ENCODE data around the gene FER.
"Not testable (repeated sequence)": the region's sequence is repeated elsewhere in the genome, so short reads cannot be mapped to it uniquely, and the experiment has no call there.

FER gene

GRCh38 chr5:108747774-108748400, at the start of gene FER:
Gene FER (plus strand): TSS chr5:108747897. CDS start chr5:108798183, 50,286 bp downstream.
- peak; percentile 75 for DNase-seq

DNA sequence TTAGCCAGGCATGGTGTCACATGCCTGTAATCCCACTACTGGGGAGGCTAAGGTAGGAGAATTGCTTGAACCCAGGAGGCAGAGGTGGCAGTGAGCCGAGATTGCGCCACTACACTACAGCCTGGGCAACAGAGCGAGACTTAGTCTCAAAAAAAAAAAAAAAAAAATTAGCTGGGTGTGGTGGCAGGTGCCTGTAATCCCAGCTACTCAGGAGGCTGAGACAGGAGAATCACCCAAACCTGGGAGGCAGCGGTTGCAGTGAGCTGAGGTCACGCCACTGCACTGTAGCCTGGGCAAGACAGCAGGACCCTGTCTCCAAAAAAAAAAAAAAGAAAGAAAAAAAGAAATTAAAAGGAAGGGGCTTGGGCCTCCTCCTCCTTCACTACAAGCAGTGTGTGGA, 47.3 kb upstream of the FER start:
- not testable (repeated sequence) for DNase-seq

DNA sequence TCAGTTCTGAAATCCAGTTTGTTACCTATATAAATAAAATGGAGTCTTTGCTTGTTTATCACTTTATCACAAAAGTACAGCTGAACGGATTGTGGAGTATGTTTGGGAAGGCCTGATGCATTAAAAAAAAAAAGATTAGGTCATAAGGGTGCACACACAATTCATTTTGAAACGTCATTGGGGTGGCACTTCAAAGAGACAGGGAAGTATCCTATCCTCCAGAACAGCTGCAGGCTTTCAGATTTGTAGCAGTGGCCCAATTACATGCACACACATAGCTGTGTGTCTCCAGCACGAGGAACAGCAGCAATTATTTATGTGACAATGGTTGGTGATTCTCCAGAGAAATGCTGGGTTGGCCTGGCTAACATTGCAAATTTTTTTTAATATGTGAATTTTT, 46.8 kb upstream of the FER start:
- no peak for DNase-seq

DNA sequence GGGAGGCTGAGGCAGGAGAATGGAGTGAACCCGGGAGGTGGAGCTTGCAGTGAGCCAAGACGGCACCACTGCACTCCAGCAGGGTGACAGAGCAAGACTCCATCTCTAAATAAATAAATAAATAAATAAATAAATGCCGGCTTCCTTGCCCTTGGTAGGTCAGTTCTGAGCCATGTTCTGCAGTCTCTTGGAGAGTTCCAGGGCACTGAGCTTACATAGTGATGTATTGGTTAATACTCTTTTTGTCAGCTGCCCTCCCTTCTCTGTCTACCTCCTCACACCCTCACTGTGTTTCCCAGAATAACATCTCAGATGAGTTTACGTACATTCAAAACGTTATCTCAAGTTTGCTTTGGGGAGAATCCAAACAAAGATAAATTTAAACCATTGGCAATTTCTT, 45.2 kb upstream of the FER start:
- DNase-seq, result no peak

GRCh38 chr5:108703313-108703712, 44.4 kb upstream of the FER start:
- no peak for DNase-seq

GRCh38 chr5:108707141-108707540, 40.6 kb upstream of the FER start:
- no peak for DNase-seq

DNA sequence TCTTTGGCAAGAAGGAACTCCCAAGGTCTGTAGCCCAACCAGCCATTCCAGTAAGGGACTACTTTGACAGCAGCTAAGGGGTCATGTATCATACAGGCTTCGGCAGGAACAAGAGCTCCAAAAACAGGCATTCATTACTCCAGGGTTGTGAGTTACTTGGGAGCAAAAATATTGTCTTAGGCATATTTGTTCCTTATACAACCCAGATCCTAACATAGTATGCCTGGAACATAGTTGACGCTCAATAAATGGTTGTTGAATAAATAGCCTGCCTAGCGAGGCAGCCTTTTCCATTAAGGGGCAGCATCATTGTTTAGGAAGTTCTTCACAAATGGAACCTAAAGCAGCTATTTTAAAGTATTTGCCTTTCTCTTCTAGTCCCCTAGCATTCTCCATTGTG, 35.8 kb upstream of the FER start:
- DNase-seq, result no peak

- no peak for DNase-seq
Measured at GRCh38 chr5:108715408-108715807, 32.3 kb upstream of the FER start.

DNA sequence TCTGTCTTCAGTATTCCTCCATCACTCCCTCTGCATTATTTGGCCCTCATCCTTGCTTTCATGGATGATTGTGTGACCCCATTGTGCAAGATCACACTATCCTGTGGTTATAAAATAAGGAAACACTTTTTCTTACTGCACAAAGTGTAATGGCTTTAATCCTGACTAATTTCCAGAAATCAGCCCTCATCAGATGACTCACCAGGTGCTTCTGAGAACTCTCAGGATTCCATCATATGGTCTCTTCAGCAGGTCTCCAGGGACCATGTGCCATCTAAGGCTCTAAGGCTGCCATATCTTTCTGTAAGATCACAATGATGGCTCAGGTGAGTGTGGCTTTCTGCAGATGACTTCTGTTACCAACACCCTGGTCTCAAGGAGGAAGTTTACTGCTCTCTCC, 27.3 kb upstream of the FER start:
- peak; percentile 50 for DNase-seq

GRCh38 chr5:108726446-108727235, 21.1 kb upstream of the FER start:
- DNase-seq, result no peak

- DNase-seq, result peak; percentile 19
Measured at GRCh38 chr5:108727236-108727650, 20.5 kb upstream of the FER start.

- peak; percentile 92 for DNase-seq
Measured at GRCh38 chr5:108727651-108728565, 19.8 kb upstream of the FER start.

DNA sequence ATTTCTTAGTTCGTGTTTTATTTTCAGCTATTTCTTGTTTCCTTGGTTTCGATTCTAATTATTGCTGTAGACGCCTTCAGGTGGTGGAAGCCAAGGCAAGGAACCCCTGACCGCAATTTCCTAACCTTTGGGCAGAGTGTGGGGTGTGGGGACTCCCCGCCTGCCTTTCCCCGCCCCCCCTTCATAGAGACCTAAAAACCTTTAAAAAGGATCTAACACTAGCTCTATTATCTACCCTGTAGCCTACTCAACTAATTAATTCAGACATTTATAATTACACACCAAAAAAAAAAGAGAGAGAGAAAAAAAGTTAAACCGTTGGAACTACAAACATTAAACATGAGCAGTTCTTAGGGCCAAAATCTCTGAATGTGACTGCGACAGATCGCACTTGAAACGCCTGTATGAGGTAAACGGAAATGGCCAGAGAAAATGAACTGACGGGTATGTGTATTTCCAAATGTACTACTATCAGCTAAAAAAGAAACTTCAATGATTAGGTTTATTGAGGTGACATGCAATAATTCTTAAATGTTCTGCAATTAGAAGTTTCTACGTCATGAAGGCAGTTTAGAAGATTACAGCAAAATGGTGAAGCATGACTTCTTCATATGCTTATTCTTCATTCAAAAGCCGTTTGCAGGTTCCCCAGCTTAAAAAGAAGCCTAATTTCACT, 19.0 kb upstream of the FER start:
- no peak for DNase-seq

GRCh38 chr5:108729242-108729615, 18.5 kb upstream of the FER start:
- no peak for DNase-seq

DNA sequence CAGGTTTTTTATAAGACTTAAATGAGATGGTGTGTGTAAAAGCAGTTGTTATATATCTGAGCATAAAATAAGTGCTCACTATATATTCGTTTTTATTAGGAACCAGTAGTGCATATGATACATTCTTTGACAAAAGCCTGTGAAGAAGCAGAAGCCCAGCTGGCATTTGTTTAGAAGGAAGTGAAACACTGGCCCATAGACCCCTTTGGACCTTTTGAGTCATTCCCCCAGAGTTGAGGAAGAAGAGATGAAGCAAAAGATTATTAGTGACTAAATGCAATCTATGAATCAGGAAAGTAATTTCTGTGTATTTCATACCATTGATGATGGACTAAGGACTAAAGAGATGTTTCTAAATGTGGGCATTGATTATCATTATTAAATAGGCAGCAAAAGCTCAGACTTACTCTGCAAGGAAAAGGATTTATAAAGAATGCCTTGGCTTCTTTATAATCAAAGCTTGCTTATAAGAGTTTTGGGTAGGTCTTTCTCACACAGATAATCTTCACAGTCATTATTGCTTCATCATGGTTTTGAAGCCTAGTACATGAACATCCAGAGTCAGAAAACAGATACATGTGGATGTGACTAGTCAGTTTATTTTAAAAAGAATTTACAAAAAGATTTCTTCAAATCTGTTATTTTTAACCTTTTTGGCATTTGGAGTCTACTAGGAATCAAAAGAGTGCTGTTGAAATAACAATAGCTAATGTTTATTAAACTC, 16.9 kb upstream of the FER start:
- no peak for DNase-seq

GRCh38 chr5:108735790-108736189, 11.9 kb upstream of the FER start:
- no peak for DNase-seq

DNA sequence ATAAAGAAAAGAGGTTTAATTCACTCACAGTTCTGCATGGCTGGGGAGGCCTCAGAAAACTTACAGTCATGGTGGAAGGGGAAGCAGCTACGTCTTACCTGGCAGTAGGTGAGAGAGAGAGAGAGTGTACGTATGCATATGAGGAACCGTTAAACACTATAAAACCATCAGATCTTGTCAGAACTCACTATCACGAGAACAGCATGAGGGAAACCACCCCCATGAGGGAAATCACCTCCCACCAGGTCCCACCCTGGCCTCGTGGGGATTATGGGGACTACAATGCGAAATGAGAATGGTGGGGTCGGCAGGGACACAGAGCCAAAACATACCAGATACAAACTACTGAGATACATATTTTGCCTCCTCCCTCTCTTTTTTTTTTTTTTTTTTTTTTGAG, 10.8 kb upstream of the FER start:
- DNase-seq, result no peak

DNA sequence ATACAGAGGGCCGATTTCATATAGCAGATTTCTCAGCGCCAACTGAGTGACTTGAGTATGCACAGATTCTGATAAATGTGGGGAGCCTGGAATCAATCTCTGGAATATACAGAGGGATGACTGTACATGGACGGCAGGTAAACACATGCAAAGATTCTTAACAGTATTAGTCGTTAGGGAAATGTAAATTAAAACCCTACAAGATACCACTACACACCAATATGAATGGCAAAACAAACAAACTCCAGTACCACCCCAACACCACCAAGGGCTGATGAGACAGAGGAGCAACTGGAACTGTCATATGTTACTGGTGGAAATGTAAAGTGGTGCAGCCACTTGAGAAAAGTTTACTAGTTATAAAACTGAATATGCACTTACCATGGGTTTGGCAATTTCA, 8.3 kb upstream of the FER start:
- no peak for DNase-seq

- DNase-seq, result no peak
Measured at GRCh38 chr5:108739906-108740305, 7.8 kb upstream of the FER start.

- peak; percentile 43 for DNase-seq
Measured at GRCh38 chr5:108743319-108743718, 4.4 kb upstream of the FER start.

GRCh38 chr5:108743846-108744245, 3.9 kb upstream of the FER start:
- no peak for DNase-seq

DNA sequence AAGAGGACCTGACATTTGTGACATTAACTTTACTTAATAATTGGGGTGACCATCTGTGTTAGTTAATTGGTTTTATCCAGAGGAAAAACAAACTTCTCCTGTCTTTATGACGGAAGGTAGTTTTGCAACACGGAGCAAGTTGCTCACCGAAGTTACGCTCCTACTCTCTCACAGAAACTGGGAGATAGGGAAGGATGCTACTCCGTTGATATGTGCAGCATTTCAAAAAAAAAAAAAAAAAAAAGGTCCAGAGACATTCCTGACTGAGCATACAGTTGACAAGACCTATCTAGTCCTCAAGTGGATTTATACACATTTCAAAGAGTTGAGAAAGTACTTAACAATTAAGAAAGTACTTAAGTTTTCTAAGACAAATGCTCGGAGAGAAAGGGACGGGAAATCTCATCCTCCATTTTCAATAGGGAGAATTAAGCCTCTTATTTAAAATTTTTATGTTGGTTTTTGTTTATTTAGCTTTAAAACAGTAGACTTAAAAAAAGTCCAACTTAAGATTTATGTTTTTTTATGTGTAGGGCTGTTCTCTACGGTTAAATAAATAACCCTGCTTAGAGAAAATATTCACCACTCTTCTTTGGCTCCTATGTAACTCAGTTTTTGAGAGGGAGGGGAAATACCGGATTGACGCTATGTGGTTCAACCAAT, 455 bp upstream of the FER start:
- no peak for DNase-seq

Measured in fibroblast of skin of right biceps (primary cell).